ENCODE results near the gene NFKBIZ.

Gene NFKBIZ

GRCh38 chr3:101814835-101815234, 34.5 kb upstream of the NFKBIZ start:
- H3K4me3 ChIP-seq (ENCODE audit: low read depth, low read length): no peak overlapping the region
- DNase-seq (ENCODE audit: low read depth): no peak
- TF ChIP-seq, protein P1, sequence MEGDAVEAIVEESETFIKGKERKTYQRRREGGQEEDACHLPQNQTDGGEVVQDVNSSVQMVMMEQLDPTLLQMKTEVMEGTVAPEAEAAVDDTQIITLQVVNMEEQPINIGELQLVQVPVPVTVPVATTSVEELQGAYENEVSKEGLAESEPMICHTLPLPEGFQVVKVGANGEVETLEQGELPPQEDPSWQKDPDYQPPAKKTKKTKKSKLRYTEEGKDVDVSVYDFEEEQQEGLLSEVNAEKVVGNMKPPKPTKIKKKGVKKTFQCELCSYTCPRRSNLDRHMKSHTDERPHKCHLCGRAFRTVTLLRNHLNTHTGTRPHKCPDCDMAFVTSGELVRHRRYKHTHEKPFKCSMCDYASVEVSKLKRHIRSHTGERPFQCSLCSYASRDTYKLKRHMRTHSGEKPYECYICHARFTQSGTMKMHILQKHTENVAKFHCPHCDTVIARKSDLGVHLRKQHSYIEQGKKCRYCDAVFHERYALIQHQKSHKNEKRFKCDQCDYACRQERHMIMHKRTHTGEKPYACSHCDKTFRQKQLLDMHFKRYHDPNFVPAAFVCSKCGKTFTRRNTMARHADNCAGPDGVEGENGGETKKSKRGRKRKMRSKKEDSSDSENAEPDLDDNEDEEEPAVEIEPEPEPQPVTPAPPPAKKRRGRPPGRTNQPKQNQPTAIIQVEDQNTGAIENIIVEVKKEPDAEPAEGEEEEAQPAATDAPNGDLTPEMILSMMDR (conservative IDR thresholded peaks at IDR 0.05; ENCODE audit: low read depth, low read length): no peak

DNA sequence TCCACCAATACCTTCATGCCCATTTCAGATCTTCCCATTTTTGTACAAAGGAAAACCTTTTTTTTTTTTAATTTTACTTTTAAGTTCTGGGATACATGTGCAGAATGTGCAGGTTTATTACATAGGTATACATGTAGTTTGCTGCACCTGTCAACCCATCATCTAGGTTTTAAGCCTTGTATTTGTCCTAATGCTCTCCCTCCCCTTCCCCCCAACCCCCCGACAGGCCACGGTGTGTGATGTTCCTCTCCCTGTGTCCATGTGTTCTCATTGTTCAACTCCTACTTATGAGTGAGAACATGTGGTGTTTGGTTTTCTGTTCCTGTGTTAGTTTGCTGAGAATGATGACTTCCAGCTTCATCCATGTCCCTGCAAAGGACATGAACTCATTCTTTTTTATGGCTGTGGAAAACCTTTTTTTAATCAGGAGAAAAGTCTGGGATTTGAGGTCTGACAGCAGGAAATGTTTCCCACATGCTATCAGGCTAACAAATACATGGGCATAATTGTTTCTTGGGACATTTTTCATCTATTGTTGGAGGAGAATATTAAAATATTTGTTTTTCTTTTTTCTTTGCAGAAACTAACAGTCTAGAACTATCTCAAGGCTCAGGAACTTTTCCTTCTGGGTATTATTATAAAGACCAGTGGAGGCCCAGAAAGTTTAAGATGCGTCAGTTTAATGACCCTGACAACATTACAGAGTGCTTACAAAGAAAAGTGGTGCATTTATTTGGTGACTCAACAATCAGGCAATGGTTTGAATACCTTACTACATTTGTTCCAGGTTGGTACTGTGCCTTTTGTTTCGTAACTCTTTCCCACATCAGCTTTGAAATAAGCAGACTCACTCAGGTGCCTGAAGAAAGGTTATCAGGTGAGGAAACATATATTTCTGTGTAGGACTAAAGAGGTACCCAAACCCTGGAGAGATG, 32.8 kb upstream of the NFKBIZ start:
- TF ChIP-seq, protein P1 (conservative IDR thresholded peaks at IDR 0.05; ENCODE audit: low read depth, low read length): no peak
- DNase-seq (ENCODE audit: low read depth): no peak
- H3K4me3 ChIP-seq (ENCODE audit: low read depth, low read length): no peak overlapping the region

DNA sequence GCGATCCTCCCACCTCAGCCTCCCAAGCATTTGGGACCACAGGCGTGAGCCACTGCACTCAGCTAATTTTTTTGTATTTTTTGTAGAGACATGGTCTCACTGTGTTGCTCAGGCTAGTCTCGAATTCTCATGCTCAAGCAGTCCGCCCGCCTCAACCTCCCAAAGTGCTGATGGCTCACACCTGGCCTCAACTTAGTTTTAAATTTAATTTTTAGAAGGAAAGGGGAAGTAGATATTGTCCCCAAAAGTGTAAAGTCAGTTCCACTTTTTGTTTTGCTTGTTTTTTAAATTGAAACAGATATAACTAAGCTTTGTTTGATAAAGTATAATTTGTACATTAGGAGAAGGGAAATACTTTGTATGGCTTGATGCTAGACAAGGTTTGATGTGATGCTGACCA, 31.3 kb upstream of the NFKBIZ start:
- DNase-seq (ENCODE audit: low read depth): no peak
- TF ChIP-seq, protein P1 (conservative IDR thresholded peaks at IDR 0.05; ENCODE audit: low read depth, low read length): no peak
- no peak overlapping the region for H3K4me3 ChIP-seq (ENCODE audit: low read depth, low read length)

DNA sequence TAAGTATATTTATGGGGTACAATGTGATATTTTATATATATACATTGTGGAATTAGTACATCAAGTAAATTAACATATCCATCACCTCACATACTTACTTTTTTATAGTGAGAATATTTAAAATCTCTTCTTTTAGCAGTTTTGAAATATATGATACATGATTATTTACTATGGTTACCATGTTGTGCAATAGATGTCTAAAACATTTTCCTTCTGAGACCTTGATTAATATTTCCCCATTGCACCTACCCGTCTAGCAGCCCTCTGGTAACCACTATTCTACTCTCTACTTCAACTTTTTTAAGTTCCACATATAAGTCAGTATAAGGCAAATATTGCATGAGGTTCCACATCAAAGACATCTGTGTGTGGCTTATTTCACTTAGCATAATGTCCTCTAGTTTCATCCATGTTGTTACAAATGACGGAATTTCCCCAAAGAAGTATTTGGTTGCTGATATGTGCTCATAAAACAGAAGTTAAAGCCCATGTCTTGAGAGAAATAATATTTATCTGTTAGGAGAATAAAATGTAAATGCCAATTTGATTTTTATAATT, 29.6 kb upstream of the NFKBIZ start:
- TF ChIP-seq, protein P1 (conservative IDR thresholded peaks at IDR 0.05; ENCODE audit: low read depth, low read length): no peak

GRCh38 chr3:101821503-101821902, 27.8 kb upstream of the NFKBIZ start:
- DNase-seq (ENCODE audit: low read depth): no peak
- TF ChIP-seq, protein P1 (conservative IDR thresholded peaks at IDR 0.05; ENCODE audit: low read depth, low read length): no peak
- no peak overlapping the region for H3K4me3 ChIP-seq (ENCODE audit: low read depth, low read length)

More for the DNA sequence above, 29.6 kb upstream of the NFKBIZ start:
- H3K4me3 ChIP-seq (ENCODE audit: low read depth, low read length): no peak overlapping the region
- no peak for DNase-seq (ENCODE audit: low read depth)

GRCh38 chr3:101823525-101823924, 25.8 kb upstream of the NFKBIZ start:
- H3K4me3 ChIP-seq (ENCODE audit: low read depth, low read length): no peak overlapping the region
- peak; percentile 29 for DNase-seq (ENCODE audit: low read depth)
- TF ChIP-seq, protein P1 (conservative IDR thresholded peaks at IDR 0.05; ENCODE audit: low read depth, low read length): no peak
